Measurements from ENCODE around the gene TNFRSF21. TPM values are rescaled to one million over a fixed set of nuclear protein-coding genes. Genes with fewer than 3 reads are reported as not detected.

TNFRSF21 gene
- polyA plus RNA-seq, 1 donor from 2014 or later, result 13.0 TPM

- H3K9me3 ChIP-seq (ENCODE audit: low read length), result no peaks in the 10 kb centered on the region
- no peak overlapping the region for H3K4me2 ChIP-seq (ENCODE audit: low read length)
- TF ChIP-seq REST (IDR thresholded peaks at IDR 0.05; ENCODE audit: borderline replicate concordance) (no peak), CTCF (IDR thresholded peaks at IDR 0.05; ENCODE audit: poor library complexity, severe bottlenecking) (no peak), SMC3 (conservative IDR thresholded peaks at IDR 0.05; ENCODE audit: poor library complexity) (no peak), EZH2 (IDR thresholded peaks at IDR 0.05; ENCODE audit: borderline replicate concordance, insufficient read depth, low read length, poor library complexity, severe bottlenecking) (no peak)
- no peaks in the 10 kb centered on the region for H3K79me2 ChIP-seq (replicated peaks; ENCODE audit: insufficient read depth, low read length)
- H3K27ac ChIP-seq (ENCODE audit: low read length), result no peak overlapping the region
- no peaks in the 10 kb centered on the region for H4K20me1 ChIP-seq (ENCODE audit: insufficient read depth)
- H3K9ac ChIP-seq (ENCODE audit: low read length), result no peak overlapping the region
- H3F3A ChIP-seq (ENCODE audit: insufficient read depth, low read length, poor library complexity, severe bottlenecking), result no peaks in the 10 kb centered on the region
- no peak overlapping the region for H2AFZ ChIP-seq (ENCODE audit: low read depth, low read length)
- H3K4me3 ChIP-seq (ENCODE audit: low read length), result no peak overlapping the region
- no peaks in the 10 kb centered on the region for H3K36me3 ChIP-seq (ENCODE audit: insufficient read depth, low read length)
- no peaks in the 10 kb centered on the region for H3K9me2 ChIP-seq (ENCODE audit: insufficient read depth, low read length)
- H3K27me3 ChIP-seq (ENCODE audit: insufficient read depth, low read depth, low read length), result no peaks in the 10 kb centered on the region
These were observed 26.6 kb upstream of the TNFRSF21 start for GRCh38 chr6:47336334-47336733.

- no peaks in the 10 kb centered on the region for H3K36me3 ChIP-seq (ENCODE audit: insufficient read depth, low read length)
- H3K4me3 ChIP-seq (ENCODE audit: low read length), result no peak overlapping the region
- no peak overlapping the region for H3K9ac ChIP-seq (ENCODE audit: low read length)
- H3K4me2 ChIP-seq (ENCODE audit: low read length), result no peak overlapping the region
- no peaks in the 10 kb centered on the region for H3K9me2 ChIP-seq (ENCODE audit: insufficient read depth, low read length)
- TF ChIP-seq TAF1 (IDR thresholded peaks at IDR 0.05; ENCODE audit: low read depth), result no peak
- TF ChIP-seq RAD21 (conservative IDR thresholded peaks at IDR 0.05), result no peak
- no peak for TF ChIP-seq POLR2AphosphoS5 (IDR thresholded peaks at IDR 0.05)
- TF ChIP-seq REST (IDR thresholded peaks at IDR 0.05; ENCODE audit: borderline replicate concordance), result no peak
- TF ChIP-seq EZH2 (IDR thresholded peaks at IDR 0.05; ENCODE audit: borderline replicate concordance, insufficient read depth, low read length, poor library complexity, severe bottlenecking), result no peak
- TF ChIP-seq MXI1 (conservative IDR thresholded peaks at IDR 0.05; ENCODE audit: poor library complexity, severe bottlenecking), result no peak
- TF ChIP-seq CTCF (IDR thresholded peaks at IDR 0.05; ENCODE audit: poor library complexity, severe bottlenecking), result no peak
- no peak for TF ChIP-seq SMC3 (conservative IDR thresholded peaks at IDR 0.05; ENCODE audit: poor library complexity)
- TF ChIP-seq EP300 (conservative IDR thresholded peaks at IDR 0.05; ENCODE audit: poor library complexity, severe bottlenecking), result no peak
- no peaks in the 10 kb centered on the region for H4K20me1 ChIP-seq (ENCODE audit: insufficient read depth)
- no peaks in the 10 kb centered on the region for H3K27me3 ChIP-seq (ENCODE audit: insufficient read depth, low read depth, low read length)
- no peaks in the 10 kb centered on the region for H3K79me2 ChIP-seq (replicated peaks; ENCODE audit: insufficient read depth, low read length)
- no peaks in the 10 kb centered on the region for H3K9me3 ChIP-seq (ENCODE audit: low read length)
- no peak overlapping the region for H3K27ac ChIP-seq (ENCODE audit: low read length)
- no peaks in the 10 kb centered on the region for H3F3A ChIP-seq (ENCODE audit: insufficient read depth, low read length, poor library complexity, severe bottlenecking)
- no peak overlapping the region for H2AFZ ChIP-seq (ENCODE audit: low read depth, low read length)
These were observed 25.8 kb upstream of the TNFRSF21 start for GRCh38 chr6:47335466-47335865.

Data from neural cell (in vitro differentiated cells).